ENCODE results near the gene ANO5.
A peak's percentile ranks its signal among the peaks of the same experiment; 100 is the strongest.

Gene ANO5

GRCh38 chr11:22216940-22217339, 24.1 kb downstream of the ANO5 start:
- Histone ChIP-seq H3K9ac (ENCODE audit: low read depth, low read length, poor library complexity) (no peak overlapping the region), H3K14ac (ENCODE audit: low read length) (no peak overlapping the region), H2BK5ac (ENCODE audit: low read length) (no peak overlapping the region), H2BK15ac (ENCODE audit: low read length) (no peak overlapping the region), H2BK120ac (ENCODE audit: low read depth, low read length) (no peak overlapping the region), H2AFZ (ENCODE audit: low read length) (no peak overlapping the region), H2AK5ac (ENCODE audit: low read depth, low read length) (no peak overlapping the region), H3K79me1 (ENCODE audit: low read depth, low read length) (peaks cover 1% of the 10 kb centered on the region), H3K4me3 (ENCODE audit: low read length in 2 of 2) (no peak overlapping the region), H3K18ac (ENCODE audit: low read length) (no peak overlapping the region), H4K8ac (ENCODE audit: low read depth, low read length) (no peak overlapping the region), H3K27me3 (ENCODE audit: control insufficient read depth in 3 of 3, insufficient read depth in 3 of 3, low read depth in 1 of 3, low read length in 3 of 3) (no peaks in the 10 kb centered on the region), H3K9me3 (replicated peaks in 1 of 2; ENCODE audit: control insufficient read depth in 2 of 2, insufficient read depth in 1 of 2, low read depth in 1 of 2, low read length in 2 of 2) (no peaks in the 10 kb centered on the region), H3K4me2 (ENCODE audit: insufficient read depth, low read length, poor library complexity, severe bottlenecking) (no peak overlapping the region), H3K4ac (ENCODE audit: low read length) (no peak overlapping the region), H3K4me1 (ENCODE audit: control insufficient read depth in 2 of 2, insufficient read depth in 1 of 2, low read depth in 1 of 2, low read length in 2 of 2) (no peaks in the 10 kb centered on the region), H2BK12ac (ENCODE audit: low read length) (no peak overlapping the region), H3K23ac (ENCODE audit: low read depth, low read length, poor library complexity) (no peak overlapping the region), H3K36me3 (replicated peaks in 1 of 2; ENCODE audit: control insufficient read depth in 2 of 2, insufficient read depth in 2 of 2, low read length in 2 of 2) (no peaks in the 10 kb centered on the region), H4K91ac (ENCODE audit: low read depth, low read length, poor library complexity) (no peak overlapping the region), H3K27ac (replicated peaks; ENCODE audit: low read length) (no peak overlapping the region)
- DNase-seq (ENCODE audit: low spot score), result no peak

DNA sequence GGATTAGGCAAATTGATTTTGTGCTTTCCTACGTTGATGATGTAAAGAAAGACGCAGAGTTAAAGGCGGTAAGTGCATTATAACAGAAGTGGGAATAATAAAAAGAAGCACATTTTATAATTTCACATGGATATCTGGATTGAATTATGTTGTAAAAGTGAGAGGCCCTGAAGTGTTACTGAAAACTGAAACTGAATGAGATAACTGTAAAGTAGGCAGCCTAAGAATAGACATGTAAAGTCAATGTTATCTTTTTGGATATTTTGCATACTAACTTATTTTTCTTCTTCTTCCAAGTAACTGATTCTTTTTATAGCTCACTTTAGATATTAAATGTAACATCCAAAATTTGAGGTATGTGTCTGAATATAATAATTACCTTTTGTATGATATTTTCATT, 28.3 kb downstream of the ANO5 start:
- Histone ChIP-seq H3K79me1 (ENCODE audit: low read depth, low read length) (peaks cover 1% of the 10 kb centered on the region), H3K18ac (ENCODE audit: low read length) (no peak overlapping the region), H2AFZ (ENCODE audit: low read length) (no peak overlapping the region), H2AK5ac (ENCODE audit: low read depth, low read length) (no peak overlapping the region), H2BK120ac (ENCODE audit: low read depth, low read length) (no peak overlapping the region), H4K8ac (ENCODE audit: low read depth, low read length) (no peak overlapping the region), H3K4me2 (ENCODE audit: insufficient read depth, low read length, poor library complexity, severe bottlenecking) (no peak overlapping the region), H3K4ac (ENCODE audit: low read length) (no peak overlapping the region), H3K4me1 (ENCODE audit: control insufficient read depth in 2 of 2, insufficient read depth in 1 of 2, low read depth in 1 of 2, low read length in 2 of 2) (no peaks in the 10 kb centered on the region), H3K27me3 (ENCODE audit: control insufficient read depth in 3 of 3, insufficient read depth in 3 of 3, low read depth in 1 of 3, low read length in 3 of 3) (no peaks in the 10 kb centered on the region), H2BK15ac (ENCODE audit: low read length) (no peak overlapping the region), H2BK12ac (ENCODE audit: low read length) (no peak overlapping the region), H4K91ac (ENCODE audit: low read depth, low read length, poor library complexity) (no peak overlapping the region), H3K36me3 (replicated peaks in 1 of 2; ENCODE audit: control insufficient read depth in 2 of 2, insufficient read depth in 2 of 2, low read length in 2 of 2) (no peaks in the 10 kb centered on the region), H3K4me3 (ENCODE audit: low read length in 2 of 2) (no peak overlapping the region), H3K9ac (ENCODE audit: low read depth, low read length, poor library complexity) (no peak overlapping the region), H2BK5ac (ENCODE audit: low read length) (no peak overlapping the region), H3K14ac (ENCODE audit: low read length) (no peak overlapping the region), H3K9me3 (replicated peaks in 1 of 2; ENCODE audit: control insufficient read depth in 2 of 2, insufficient read depth in 1 of 2, low read depth in 1 of 2, low read length in 2 of 2) (no peaks in the 10 kb centered on the region), H3K27ac (replicated peaks; ENCODE audit: low read length) (no peak overlapping the region), H3K23ac (ENCODE audit: low read depth, low read length, poor library complexity) (no peak overlapping the region)
- no peak for DNase-seq (ENCODE audit: low spot score)
- no CpG with 5 or more reads among the region's 3 CpGs for WGBS, 2 donors (ENCODE audit: extremely low coverage in 2 of 2, insufficient read length in 2 of 2, insufficient replicate concordance in 1 of 2)

DNA sequence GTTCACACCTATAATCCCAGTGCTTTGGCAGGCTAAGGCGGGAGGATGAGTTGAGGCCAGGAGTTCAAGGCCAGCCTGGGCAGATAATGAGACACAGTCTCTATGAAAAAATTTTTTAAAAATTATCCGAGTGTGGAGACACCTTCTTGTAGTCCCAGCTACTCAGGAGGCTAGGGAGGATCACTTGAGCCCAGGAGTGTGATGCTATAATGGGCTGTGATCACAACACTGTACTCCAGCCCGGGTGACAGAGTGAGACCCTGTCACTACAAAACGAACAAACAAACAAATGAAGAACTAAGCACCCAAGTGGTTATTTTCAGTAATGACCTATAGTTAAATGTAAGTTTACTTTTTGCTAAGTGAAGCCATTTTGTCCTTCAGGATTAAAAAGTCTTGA, 32.3 kb downstream of the ANO5 start:
- no peak overlapping the region for H3K14ac ChIP-seq (ENCODE audit: low read length)
- DNase-seq (ENCODE audit: low spot score), result no peak
- no peak overlapping the region for H4K91ac ChIP-seq (ENCODE audit: low read depth, low read length, poor library complexity)
- H3K27ac ChIP-seq (replicated peaks; ENCODE audit: low read length), result no peak overlapping the region
- H2BK12ac ChIP-seq (ENCODE audit: low read length), result no peak overlapping the region
- no peak overlapping the region for H4K8ac ChIP-seq (ENCODE audit: low read depth, low read length)
- no peak overlapping the region for H3K18ac ChIP-seq (ENCODE audit: low read length)
- no peak overlapping the region for H3K4me2 ChIP-seq (ENCODE audit: insufficient read depth, low read length, poor library complexity, severe bottlenecking)
- no peak overlapping the region for H3K23ac ChIP-seq (ENCODE audit: low read depth, low read length, poor library complexity)
- H3K4me1 ChIP-seq (ENCODE audit: control insufficient read depth in 2 of 2, insufficient read depth in 1 of 2, low read depth in 1 of 2, low read length in 2 of 2), result no peaks in the 10 kb centered on the region
- WGBS, 2 donors (ENCODE audit: extremely low coverage in 2 of 2, insufficient read length in 2 of 2, insufficient replicate concordance in 1 of 2), result no CpG with 5 or more reads among the region's 4 CpGs
- no peaks in the 10 kb centered on the region for H3K79me1 ChIP-seq (ENCODE audit: low read depth, low read length)
- H3K4me3 ChIP-seq (ENCODE audit: low read length in 2 of 2), result no peak overlapping the region
- H3K9ac ChIP-seq (ENCODE audit: low read depth, low read length, poor library complexity), result no peak overlapping the region
- H2BK120ac ChIP-seq (ENCODE audit: low read depth, low read length), result no peak overlapping the region
- no peak overlapping the region for H2BK5ac ChIP-seq (ENCODE audit: low read length)
- H2BK15ac ChIP-seq (ENCODE audit: low read length), result no peak overlapping the region
- no peaks in the 10 kb centered on the region for H3K27me3 ChIP-seq (ENCODE audit: control insufficient read depth in 3 of 3, insufficient read depth in 3 of 3, low read depth in 1 of 3, low read length in 3 of 3)
- H3K36me3 ChIP-seq (replicated peaks in 1 of 2; ENCODE audit: control insufficient read depth in 2 of 2, insufficient read depth in 2 of 2, low read length in 2 of 2), result peaks cover 0 to 2% of the 10 kb centered on the region in 2 donors
- no peak overlapping the region for H2AFZ ChIP-seq (ENCODE audit: low read length)
- H3K4ac ChIP-seq (ENCODE audit: low read length), result no peak overlapping the region
- no peak overlapping the region for H2AK5ac ChIP-seq (ENCODE audit: low read depth, low read length)
- no peaks in the 10 kb centered on the region for H3K9me3 ChIP-seq (replicated peaks in 1 of 2; ENCODE audit: control insufficient read depth in 2 of 2, insufficient read depth in 1 of 2, low read depth in 1 of 2, low read length in 2 of 2)

DNA sequence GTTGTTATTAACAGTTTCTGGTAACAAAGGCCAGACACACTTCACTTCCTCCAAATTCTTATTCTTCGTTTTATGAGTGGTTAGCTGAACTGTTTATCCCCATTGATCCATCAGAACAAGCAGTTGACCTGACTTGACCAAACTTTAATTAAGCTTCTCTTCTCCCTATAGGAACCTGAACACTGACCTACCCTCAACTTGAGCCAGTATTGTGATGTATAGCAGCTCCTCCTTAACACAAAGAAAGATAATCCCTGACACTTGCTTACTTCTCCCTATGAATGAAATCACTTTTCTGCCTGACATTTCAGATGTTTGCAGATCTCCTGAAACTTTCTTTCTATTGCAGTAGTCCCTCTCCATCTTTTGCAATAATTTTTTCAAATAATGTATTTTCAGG, 41.9 kb downstream of the ANO5 start:
- Histone ChIP-seq H3K9me3 (replicated peaks in 1 of 2; ENCODE audit: control insufficient read depth in 2 of 2, insufficient read depth in 1 of 2, low read depth in 1 of 2, low read length in 2 of 2) (no peaks in the 10 kb centered on the region), H3K4me2 (ENCODE audit: insufficient read depth, low read length, poor library complexity, severe bottlenecking) (no peak overlapping the region), H3K27ac (replicated peaks; ENCODE audit: low read length) (no peak overlapping the region), H3K18ac (ENCODE audit: low read length) (no peak overlapping the region), H3K27me3 (ENCODE audit: control insufficient read depth in 3 of 3, insufficient read depth in 3 of 3, low read depth in 1 of 3, low read length in 3 of 3) (no peaks in the 10 kb centered on the region), H2BK12ac (ENCODE audit: low read length) (no peak overlapping the region), H3K79me1 (ENCODE audit: low read depth, low read length) (no peaks in the 10 kb centered on the region), H2BK5ac (ENCODE audit: low read length) (no peak overlapping the region), H2AK5ac (ENCODE audit: low read depth, low read length) (no peak overlapping the region), H3K4me1 (ENCODE audit: control insufficient read depth in 2 of 2, insufficient read depth in 1 of 2, low read depth in 1 of 2, low read length in 2 of 2) (no peaks in the 10 kb centered on the region), H3K4ac (ENCODE audit: low read length) (no peak overlapping the region), H4K8ac (ENCODE audit: low read depth, low read length) (no peak overlapping the region), H3K23ac (ENCODE audit: low read depth, low read length, poor library complexity) (no peak overlapping the region), H3K36me3 (replicated peaks in 1 of 2; ENCODE audit: control insufficient read depth in 2 of 2, insufficient read depth in 2 of 2, low read length in 2 of 2) (no peaks in the 10 kb centered on the region), H3K14ac (ENCODE audit: low read length) (no peak overlapping the region), H2BK15ac (ENCODE audit: low read length) (no peak overlapping the region), H4K91ac (ENCODE audit: low read depth, low read length, poor library complexity) (no peak overlapping the region), H3K4me3 (ENCODE audit: low read length in 2 of 2) (no peak overlapping the region), H3K9ac (ENCODE audit: low read depth, low read length, poor library complexity) (no peak overlapping the region), H2BK120ac (ENCODE audit: low read depth, low read length) (no peak overlapping the region), H2AFZ (ENCODE audit: low read length) (no peak overlapping the region)
- no CpG with 5 or more reads among the region's 1 CpG for whole genome bisulfite sequencing, 2 donors (ENCODE audit: extremely low coverage in 2 of 2, insufficient read length in 2 of 2, insufficient replicate concordance in 1 of 2)
- peak; percentile 26 for DNase-seq (ENCODE audit: low spot score)

Measured in neuronal stem cell (in vitro differentiated cells).